Bronchial epithelial cell (primary cell): ENCODE data around the gene TBCD. TPM values are rescaled to one million over a fixed set of nuclear protein-coding genes. Genes with fewer than 3 reads are reported as not detected.

ENCODE experiments used
- DNase-seq: peaks from one replicate; pipeline ENCODE4 v3.0.0-alpha.2; 2010; ENCODE audit warnings: low read depth
- FAIRE-seq: peaks from 2 replicates; lab custom pipeline; 2011; peaks lifted over from hg19 to GRCh38; lab: Jason Lieb, UNC
- H3K27me3 ChIP-seq: 2 replicates; pipeline ENCODE4 v1.5.1; 2011; ENCODE audit warnings: low read length; ENCODE audit not compliant: control insufficient read depth, insufficient read depth
- H3K36me3 ChIP-seq: 2 replicates; pipeline ENCODE4 v1.5.1; 2011; ENCODE audit warnings: low read length; ENCODE audit not compliant: control insufficient read depth, insufficient read depth
- H3K4me3 ChIP-seq: 2 replicates; pipeline ENCODE4 v1.5.1; 2011; ENCODE audit warnings: mild to moderate bottlenecking, low read depth, low read length, control low read depth
- CTCF ChIP-seq: IDR thresholded peaks from 2 replicates; pipeline ENCODE4 v1.5.1; 2011; ENCODE audit warnings: mild to moderate bottlenecking, moderate library complexity, low read length, control low read depth, inconsistent platforms; ENCODE audit not compliant: insufficient read depth, severe bottlenecking
- total RNA-seq: library from RNA; depleted of rRNA; stranded (reverse); fragments of >200 nt; gene quantifications from 2 replicates; pipeline ENCODE4 v1.2.1, GENCODE V29; 2014

TBCD gene
- total RNA-seq, 1 donor from 2014 or later: 22.6 TPM

- Histone ChIP-seq H3K4me3 (no peak overlapping the region), H3K27me3 (no peaks in the 10 kb centered on the region), H3K36me3 (no peaks in the 10 kb centered on the region)
- FAIRE-seq: no peak
- TF ChIP-seq CTCF: no peak
- no peak for DNase-seq
Observed at GRCh38 chr17:82851381-82851780, 99.5 kb downstream of the TBCD start.

GRCh38 chr17:82854226-82854625, 102.4 kb downstream of the TBCD start:
- Histone ChIP-seq H3K27me3 (no peaks in the 10 kb centered on the region), H3K4me3 (no peak overlapping the region), H3K36me3 (no peaks in the 10 kb centered on the region)
- no peak for FAIRE-seq
- no peak for DNase-seq
- no peak for TF ChIP-seq CTCF

- Histone ChIP-seq H3K27me3 (no peaks in the 10 kb centered on the region), H3K4me3 (no peak overlapping the region), H3K36me3 (no peaks in the 10 kb centered on the region)
- FAIRE-seq: no peak
- peak; percentile 30 for DNase-seq
- no peak for TF ChIP-seq CTCF
Observed at GRCh38 chr17:82856361-82856760, 104.5 kb downstream of the TBCD start.

GRCh38 chr17:82858376-82859126, 106.7 kb downstream of the TBCD start:
- no peak for TF ChIP-seq CTCF
- FAIRE-seq (peak; percentile 81), DNase-seq (peak; percentile 86)
- no peaks in the 10 kb centered on the region for H3K36me3 ChIP-seq
- peak overlapping the region; percentile 7 for H3K4me3 ChIP-seq
- H3K27me3 ChIP-seq: no peaks in the 10 kb centered on the region

- peak; percentile 65 for DNase-seq
Observed at GRCh38 chr17:82859431-82860403, 107.9 kb downstream of the TBCD start.

More at GRCh38 chr17:82859431-82860403, 107.9 kb downstream of the TBCD start:
- H3K27me3 ChIP-seq: no peaks in the 10 kb centered on the region
- H3K4me3 ChIP-seq: no peak overlapping the region
- TF ChIP-seq CTCF: no peak
- no peaks in the 10 kb centered on the region for H3K36me3 ChIP-seq
- FAIRE-seq: no peak
